GM23338 (cell line): ENCODE results near the gene EPHA3. TPM values are rescaled to one million over a fixed set of nuclear protein-coding genes. Genes with fewer than 3 reads are reported as not detected.

Experiments used
- ATAC-seq: fragments of 200-7000 bp; cut with Tn5 transposase; 3 replicates; pipeline ENCODE4 v1.9.1; 2020
- DNase-seq: peaks from one replicate; pipeline ENCODE4 v3.0.0-alpha.2; 2015; ENCODE audit warnings: low spot score
- H2AFZ ChIP-seq: fragments of 200-600 bp; sonication (generic); 2 replicates; pipeline ENCODE4 v1.8.0; 2016; ENCODE audit warnings: antibody characterized with exemption, mild to moderate bottlenecking, moderate library complexity
- H3F3A ChIP-seq: fragments of 200-600 bp; sonication (generic); replicated peaks from 2 replicates; pipeline ENCODE4 v1.8.0; 2017; ENCODE audit warnings: antibody characterized with exemption, mixed run types, low read depth
- H3K27ac ChIP-seq: fragments of 200-600 bp; sonication (generic); 2 replicates; pipeline ENCODE4 v1.6.1; 2016; ENCODE audit warnings: low read depth
- H3K27me3 ChIP-seq: fragments of 200-600 bp; sonication (generic); 2 replicates; pipeline ENCODE4 v1.8.0; 2016; ENCODE audit warnings: mild to moderate bottlenecking, mixed run types, moderate library complexity; ENCODE audit not compliant: insufficient read depth
- H3K36me3 ChIP-seq: fragments of 200-600 bp; sonication (generic); 2 replicates; pipeline ENCODE4 v1.8.0; 2016; ENCODE audit warnings: mild to moderate bottlenecking; ENCODE audit not compliant: insufficient read depth
- H3K4me1 ChIP-seq: fragments of 200-600 bp; sonication (generic); 2 replicates; pipeline ENCODE4 v1.8.0; 2016; ENCODE audit warnings: mild to moderate bottlenecking, moderate library complexity; ENCODE audit not compliant: insufficient read depth
- H3K4me2 ChIP-seq: fragments of 200-600 bp; sonication (generic); 2 replicates; pipeline ENCODE4 v1.7.1; 2017; ENCODE audit warnings: mixed run types
- H3K4me3 ChIP-seq: fragments of 200-600 bp; sonication (generic); 2 replicates; pipeline ENCODE4 v1.6.1; 2016; ENCODE audit warnings: mixed run types
- H3K79me2 ChIP-seq: fragments of 200-600 bp; sonication (generic); replicated peaks from 2 replicates; pipeline ENCODE4 v1.8.0; 2017; ENCODE audit warnings: mild to moderate bottlenecking; ENCODE audit not compliant: insufficient read depth
- H3K9me2 ChIP-seq: fragments of 200-600 bp; sonication (generic); 2 replicates; pipeline ENCODE4 v1.8.0; 2017; ENCODE audit not compliant: insufficient read depth
- H4K20me1 ChIP-seq: fragments of 200-600 bp; sonication (generic); replicated peaks from 2 replicates; pipeline ENCODE4 v1.8.0; 2017; ENCODE audit warnings: mild to moderate bottlenecking; ENCODE audit not compliant: insufficient read depth
- H3K27ac Mint-ChIP-seq: 2 replicates; pipeline ENCODE4 v1.8.0; 2020; ENCODE audit warnings: inconsistent platforms, mild to moderate bottlenecking, moderate library complexity, mixed read lengths
- H3K27me3 Mint-ChIP-seq: 3 replicates; pipeline ENCODE4 v1.8.0; 2022; ENCODE audit warnings: low read depth, mild to moderate bottlenecking, moderate library complexity, mixed read lengths, inconsistent platforms; ENCODE audit not compliant: insufficient read depth, poor library complexity
- H3K36me3 Mint-ChIP-seq: 3 replicates; pipeline ENCODE4 v1.8.0; 2021; ENCODE audit warnings: low read depth, mild to moderate bottlenecking, inconsistent platforms, moderate library complexity, mixed read lengths
- H3K4me1 Mint-ChIP-seq: 3 replicates; pipeline ENCODE4 v1.8.0; 2020; ENCODE audit warnings: mild to moderate bottlenecking, inconsistent platforms, mixed read lengths
- H3K4me3 Mint-ChIP-seq: 3 replicates; pipeline ENCODE4 v1.8.0; 2021; ENCODE audit warnings: moderate library complexity, mild to moderate bottlenecking, inconsistent platforms, mixed read lengths
- H3K9me3 Mint-ChIP-seq: 3 replicates; pipeline ENCODE4 v1.8.0; 2020; ENCODE audit warnings: moderate library complexity, mild to moderate bottlenecking, inconsistent platforms, mixed read lengths
- CREB1 ChIP-seq: fragments of 250-450 bp; sonication (Bioruptor Pico); IDR thresholded peaks from 2 replicates; pipeline ENCODE4 v1.5.0; 2020; ENCODE audit warnings: low read depth, mild to moderate bottlenecking, moderate library complexity
- EZH2 ChIP-seq: fragments of 200-600 bp; sonication (generic); IDR thresholded peaks from one replicate; pipeline ENCODE4 v1.8.0; 2017; ENCODE audit warnings: antibody characterized with exemption, mild to moderate bottlenecking, low read depth; ENCODE audit not compliant: unreplicated experiment
- EZH2phosphoT487 ChIP-seq: fragments of 200-600 bp; sonication (generic); IDR thresholded peaks from one replicate; pipeline ENCODE4 v1.8.1; 2018; ENCODE audit warnings: antibody characterized with exemption; ENCODE audit not compliant: unreplicated experiment
- JUNB ChIP-seq: IDR thresholded peaks from one replicate; pipeline ENCODE4 v1.6.1; 2016; ENCODE audit warnings: antibody characterized with exemption; ENCODE audit not compliant: unreplicated experiment
- NANOG ChIP-seq: IDR thresholded peaks from 2 replicates; pipeline ENCODE4 v1.6.1; 2016; ENCODE audit warnings: antibody characterized with exemption, borderline replicate concordance
- POLR2AphosphoS5 ChIP-seq: IDR thresholded peaks from 2 replicates; pipeline ENCODE4 v1.6.1; 2016; ENCODE audit warnings: antibody characterized with exemption, low read depth
- STAT1 ChIP-seq: IDR thresholded peaks from one replicate; pipeline ENCODE4 v1.6.1; 2016; ENCODE audit warnings: antibody characterized with exemption; ENCODE audit not compliant: unreplicated experiment
- ZNF114 ChIP-seq: fragments of 250-450 bp; sonication (Bioruptor Pico); IDR thresholded peaks from 2 replicates; pipeline ENCODE4 v1.5.0; 2020; ENCODE audit warnings: mild to moderate bottlenecking, moderate library complexity
- ZNF331 ChIP-seq: fragments of 250-450 bp; sonication (Bioruptor Pico); IDR thresholded peaks from 2 replicates; pipeline ENCODE4 v1.5.0; 2020; ENCODE audit warnings: low read depth, mild to moderate bottlenecking, moderate library complexity
- polyA plus RNA-seq: library from polyadenylated mRNA; unstranded; fragments of >200 nt; fragmentation: Nextera tagmentation; extraction: Ambion mirVana; gene quantifications from 2 replicates; pipeline ENCODE4 v1.2.1, GENCODE V29; 2016
- total RNA-seq: library from RNA; depleted of rRNA; stranded (reverse); fragments of >200 nt; shearing (Covaris generic); gene quantifications from 2 replicates; pipeline ENCODE4 v1.2.3, GENCODE V29; 2014
- TF ChIP-seq, protein P1 (sequence below): fragments of 250-450 bp; sonication (Bioruptor Pico); IDR thresholded peaks from 2 replicates; pipeline ENCODE4 v1.5.0; 2020; ENCODE audit warnings: mild to moderate bottlenecking, moderate library complexity
- TF ChIP-seq, protein P2 (sequence below), 2 experiments: fragments of 200-600 bp in 1 of 2; sonication (generic) in 1 of 2; conservative IDR thresholded peaks; 2 replicates each; pipeline versions ENCODE4 v1.5.1 to v1.6.1; 2016 to 2017; ENCODE audit warnings: antibody characterized with exemption in 2 of 2, low read depth in 2 of 2, mild to moderate bottlenecking in 2 of 2, moderate library complexity in 1 of 2
- TF ChIP-seq, protein P3 (sequence below): IDR thresholded peaks from 2 replicates; pipeline ENCODE4 v1.6.1; 2016; ENCODE audit warnings: antibody characterized with exemption
- TF ChIP-seq, protein P4 (sequence below): IDR thresholded peaks from one replicate; pipeline ENCODE4 v1.6.1; 2018; ENCODE audit warnings: antibody characterized with exemption; ENCODE audit not compliant: unreplicated experiment

Gene EPHA3
- total and polyA plus RNA-seq, 2 experiments from 2014 or later, result 0.05 to 0.21 TPM

DNA sequence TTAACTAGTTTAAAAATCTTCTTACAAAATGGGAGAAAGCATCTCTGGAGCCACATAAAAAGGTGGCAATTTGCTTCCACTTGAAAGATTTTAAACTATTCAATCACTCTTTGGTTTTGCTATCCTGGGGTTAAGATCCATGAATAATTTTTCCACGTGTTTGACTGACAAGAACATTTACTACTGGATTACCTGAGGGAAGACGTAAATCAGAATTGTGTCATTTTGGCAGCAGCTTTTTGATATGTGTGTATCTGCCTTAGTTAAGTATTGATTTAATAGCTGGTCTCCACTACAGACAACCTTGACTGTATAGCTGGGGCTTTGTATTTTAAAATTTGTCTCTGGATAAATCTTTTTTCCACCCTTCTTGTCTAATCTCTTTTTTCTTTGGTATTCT is 228.3 kb downstream of the EPHA3 start:
- Mint-ChIP-seq H3K4me1 (peaks cover 29% of the 10 kb centered on the region), H3K27ac (no peak overlapping the region), H3K4me3 (no peak overlapping the region), H3K27me3 (no peaks in the 10 kb centered on the region), H3K36me3 (no peaks in the 10 kb centered on the region), H3K9me3 (no peaks in the 10 kb centered on the region)
- Histone ChIP-seq H3K9me2 (no peaks in the 10 kb centered on the region), H4K20me1 (no peaks in the 10 kb centered on the region), H2AFZ (no peak overlapping the region), H3K4me3 (no peak overlapping the region), H3K36me3 (no peaks in the 10 kb centered on the region), H3F3A (no peaks in the 10 kb centered on the region), H3K27me3 (no peaks in the 10 kb centered on the region), H3K4me2 (no peak overlapping the region), H3K27ac (no peak overlapping the region), H3K79me2 (no peaks in the 10 kb centered on the region), H3K4me1 (peaks cover 18% of the 10 kb centered on the region)
- ATAC-seq (no peak), DNase-seq (no peak)
- TF ChIP-seq ZNF331 (CRISPR knock-in tag), result no peak
- TF ChIP-seq CREB1 (CRISPR knock-in tag), result no peak
- TF ChIP-seq, protein P1, sequence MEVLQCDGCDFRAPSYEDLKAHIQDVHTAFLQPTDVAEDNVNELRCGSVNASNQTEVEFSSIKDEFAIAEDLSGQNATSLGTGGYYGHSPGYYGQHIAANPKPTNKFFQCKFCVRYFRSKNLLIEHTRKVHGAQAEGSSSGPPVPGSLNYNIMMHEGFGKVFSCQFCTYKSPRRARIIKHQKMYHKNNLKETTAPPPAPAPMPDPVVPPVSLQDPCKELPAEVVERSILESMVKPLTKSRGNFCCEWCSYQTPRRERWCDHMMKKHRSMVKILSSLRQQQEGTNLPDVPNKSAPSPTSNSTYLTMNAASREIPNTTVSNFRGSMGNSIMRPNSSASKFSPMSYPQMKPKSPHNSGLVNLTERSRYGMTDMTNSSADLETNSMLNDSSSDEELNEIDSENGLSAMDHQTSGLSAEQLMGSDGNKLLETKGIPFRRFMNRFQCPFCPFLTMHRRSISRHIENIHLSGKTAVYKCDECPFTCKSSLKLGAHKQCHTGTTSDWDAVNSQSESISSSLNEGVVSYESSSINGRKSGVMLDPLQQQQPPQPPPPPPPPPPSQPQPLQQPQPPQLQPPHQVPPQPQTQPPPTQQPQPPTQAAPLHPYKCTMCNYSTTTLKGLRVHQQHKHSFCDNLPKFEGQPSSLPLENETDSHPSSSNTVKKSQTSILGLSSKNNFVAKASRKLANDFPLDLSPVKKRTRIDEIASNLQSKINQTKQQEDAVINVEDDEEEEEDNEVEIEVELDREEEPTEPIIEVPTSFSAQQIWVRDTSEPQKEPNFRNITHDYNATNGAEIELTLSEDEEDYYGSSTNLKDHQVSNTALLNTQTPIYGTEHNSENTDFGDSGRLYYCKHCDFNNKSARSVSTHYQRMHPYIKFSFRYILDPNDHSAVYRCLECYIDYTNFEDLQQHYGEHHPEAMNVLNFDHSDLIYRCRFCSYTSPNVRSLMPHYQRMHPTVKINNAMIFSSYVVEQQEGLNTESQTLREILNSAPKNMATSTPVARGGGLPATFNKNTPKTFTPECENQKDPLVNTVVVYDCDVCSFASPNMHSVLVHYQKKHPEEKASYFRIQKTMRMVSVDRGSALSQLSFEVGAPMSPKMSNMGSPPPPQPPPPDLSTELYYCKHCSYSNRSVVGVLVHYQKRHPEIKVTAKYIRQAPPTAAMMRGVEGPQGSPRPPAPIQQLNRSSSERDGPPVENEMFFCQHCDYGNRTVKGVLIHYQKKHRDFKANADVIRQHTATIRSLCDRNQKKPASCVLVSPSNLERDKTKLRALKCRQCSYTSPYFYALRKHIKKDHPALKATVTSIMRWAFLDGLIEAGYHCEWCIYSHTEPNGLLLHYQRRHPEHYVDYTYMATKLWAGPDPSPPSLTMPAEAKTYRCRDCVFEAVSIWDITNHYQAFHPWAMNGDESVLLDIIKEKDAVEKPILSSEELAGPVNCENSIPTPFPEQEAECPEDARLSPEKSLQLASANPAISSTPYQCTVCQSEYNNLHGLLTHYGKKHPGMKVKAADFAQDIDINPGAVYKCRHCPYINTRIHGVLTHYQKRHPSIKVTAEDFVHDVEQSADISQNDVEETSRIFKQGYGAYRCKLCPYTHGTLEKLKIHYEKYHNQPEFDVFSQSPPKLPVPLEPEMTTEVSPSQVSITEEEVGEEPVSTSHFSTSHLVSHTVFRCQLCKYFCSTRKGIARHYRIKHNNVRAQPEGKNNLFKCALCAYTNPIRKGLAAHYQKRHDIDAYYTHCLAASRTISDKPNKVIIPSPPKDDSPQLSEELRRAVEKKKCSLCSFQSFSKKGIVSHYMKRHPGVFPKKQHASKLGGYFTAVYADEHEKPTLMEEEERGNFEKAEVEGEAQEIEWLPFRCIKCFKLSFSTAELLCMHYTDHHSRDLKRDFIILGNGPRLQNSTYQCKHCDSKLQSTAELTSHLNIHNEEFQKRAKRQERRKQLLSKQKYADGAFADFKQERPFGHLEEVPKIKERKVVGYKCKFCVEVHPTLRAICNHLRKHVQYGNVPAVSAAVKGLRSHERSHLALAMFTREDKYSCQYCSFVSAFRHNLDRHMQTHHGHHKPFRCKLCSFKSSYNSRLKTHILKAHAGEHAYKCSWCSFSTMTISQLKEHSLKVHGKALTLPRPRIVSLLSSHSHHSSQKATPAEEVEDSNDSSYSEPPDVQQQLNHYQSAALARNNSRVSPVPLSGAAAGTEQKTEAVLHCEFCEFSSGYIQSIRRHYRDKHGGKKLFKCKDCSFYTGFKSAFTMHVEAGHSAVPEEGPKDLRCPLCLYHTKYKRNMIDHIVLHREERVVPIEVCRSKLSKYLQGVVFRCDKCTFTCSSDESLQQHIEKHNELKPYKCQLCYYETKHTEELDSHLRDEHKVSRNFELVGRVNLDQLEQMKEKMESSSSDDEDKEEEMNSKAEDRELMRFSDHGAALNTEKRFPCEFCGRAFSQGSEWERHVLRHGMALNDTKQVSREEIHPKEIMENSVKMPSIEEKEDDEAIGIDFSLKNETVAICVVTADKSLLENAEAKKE (CRISPR knock-in tag), result no peak
- TF ChIP-seq EZH2, result no peak
- no peak for TF ChIP-seq STAT1
- TF ChIP-seq EZH2phosphoT487, result no peak
- TF ChIP-seq JUNB, result no peak
- TF ChIP-seq, protein P2, sequence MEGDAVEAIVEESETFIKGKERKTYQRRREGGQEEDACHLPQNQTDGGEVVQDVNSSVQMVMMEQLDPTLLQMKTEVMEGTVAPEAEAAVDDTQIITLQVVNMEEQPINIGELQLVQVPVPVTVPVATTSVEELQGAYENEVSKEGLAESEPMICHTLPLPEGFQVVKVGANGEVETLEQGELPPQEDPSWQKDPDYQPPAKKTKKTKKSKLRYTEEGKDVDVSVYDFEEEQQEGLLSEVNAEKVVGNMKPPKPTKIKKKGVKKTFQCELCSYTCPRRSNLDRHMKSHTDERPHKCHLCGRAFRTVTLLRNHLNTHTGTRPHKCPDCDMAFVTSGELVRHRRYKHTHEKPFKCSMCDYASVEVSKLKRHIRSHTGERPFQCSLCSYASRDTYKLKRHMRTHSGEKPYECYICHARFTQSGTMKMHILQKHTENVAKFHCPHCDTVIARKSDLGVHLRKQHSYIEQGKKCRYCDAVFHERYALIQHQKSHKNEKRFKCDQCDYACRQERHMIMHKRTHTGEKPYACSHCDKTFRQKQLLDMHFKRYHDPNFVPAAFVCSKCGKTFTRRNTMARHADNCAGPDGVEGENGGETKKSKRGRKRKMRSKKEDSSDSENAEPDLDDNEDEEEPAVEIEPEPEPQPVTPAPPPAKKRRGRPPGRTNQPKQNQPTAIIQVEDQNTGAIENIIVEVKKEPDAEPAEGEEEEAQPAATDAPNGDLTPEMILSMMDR (conservative IDR thresholded peaks at IDR 0.05; ENCODE audit: low read depth in 2 of 2), result no peak
- no peak for TF ChIP-seq NANOG
- TF ChIP-seq POLR2AphosphoS5, result no peak
- no peak for TF ChIP-seq ZNF114 (CRISPR knock-in tag)
- TF ChIP-seq, protein P3, sequence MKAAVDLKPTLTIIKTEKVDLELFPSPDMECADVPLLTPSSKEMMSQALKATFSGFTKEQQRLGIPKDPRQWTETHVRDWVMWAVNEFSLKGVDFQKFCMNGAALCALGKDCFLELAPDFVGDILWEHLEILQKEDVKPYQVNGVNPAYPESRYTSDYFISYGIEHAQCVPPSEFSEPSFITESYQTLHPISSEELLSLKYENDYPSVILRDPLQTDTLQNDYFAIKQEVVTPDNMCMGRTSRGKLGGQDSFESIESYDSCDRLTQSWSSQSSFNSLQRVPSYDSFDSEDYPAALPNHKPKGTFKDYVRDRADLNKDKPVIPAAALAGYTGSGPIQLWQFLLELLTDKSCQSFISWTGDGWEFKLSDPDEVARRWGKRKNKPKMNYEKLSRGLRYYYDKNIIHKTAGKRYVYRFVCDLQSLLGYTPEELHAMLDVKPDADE, result no peak
- TF ChIP-seq, protein P4, sequence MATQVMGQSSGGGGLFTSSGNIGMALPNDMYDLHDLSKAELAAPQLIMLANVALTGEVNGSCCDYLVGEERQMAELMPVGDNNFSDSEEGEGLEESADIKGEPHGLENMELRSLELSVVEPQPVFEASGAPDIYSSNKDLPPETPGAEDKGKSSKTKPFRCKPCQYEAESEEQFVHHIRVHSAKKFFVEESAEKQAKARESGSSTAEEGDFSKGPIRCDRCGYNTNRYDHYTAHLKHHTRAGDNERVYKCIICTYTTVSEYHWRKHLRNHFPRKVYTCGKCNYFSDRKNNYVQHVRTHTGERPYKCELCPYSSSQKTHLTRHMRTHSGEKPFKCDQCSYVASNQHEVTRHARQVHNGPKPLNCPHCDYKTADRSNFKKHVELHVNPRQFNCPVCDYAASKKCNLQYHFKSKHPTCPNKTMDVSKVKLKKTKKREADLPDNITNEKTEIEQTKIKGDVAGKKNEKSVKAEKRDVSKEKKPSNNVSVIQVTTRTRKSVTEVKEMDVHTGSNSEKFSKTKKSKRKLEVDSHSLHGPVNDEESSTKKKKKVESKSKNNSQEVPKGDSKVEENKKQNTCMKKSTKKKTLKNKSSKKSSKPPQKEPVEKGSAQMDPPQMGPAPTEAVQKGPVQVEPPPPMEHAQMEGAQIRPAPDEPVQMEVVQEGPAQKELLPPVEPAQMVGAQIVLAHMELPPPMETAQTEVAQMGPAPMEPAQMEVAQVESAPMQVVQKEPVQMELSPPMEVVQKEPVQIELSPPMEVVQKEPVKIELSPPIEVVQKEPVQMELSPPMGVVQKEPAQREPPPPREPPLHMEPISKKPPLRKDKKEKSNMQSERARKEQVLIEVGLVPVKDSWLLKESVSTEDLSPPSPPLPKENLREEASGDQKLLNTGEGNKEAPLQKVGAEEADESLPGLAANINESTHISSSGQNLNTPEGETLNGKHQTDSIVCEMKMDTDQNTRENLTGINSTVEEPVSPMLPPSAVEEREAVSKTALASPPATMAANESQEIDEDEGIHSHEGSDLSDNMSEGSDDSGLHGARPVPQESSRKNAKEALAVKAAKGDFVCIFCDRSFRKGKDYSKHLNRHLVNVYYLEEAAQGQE, result no peak
